PC-9 (cell line): ENCODE results near the gene TOMM20.

ENCODE experiments used
- CTCF ChIP-seq: fragments of 200-600 bp; sonication (generic); conservative IDR thresholded peaks from 2 replicates; pipeline ENCODE4 v1.6.1; 2017; ENCODE audit warnings: mixed run types, antibody characterized with exemption, mild to moderate bottlenecking, moderate library complexity
- EZH2 ChIP-seq: fragments of 200-600 bp; sonication (generic); IDR thresholded peaks from 2 replicates; pipeline ENCODE4 v1.8.0; 2017; ENCODE audit warnings: antibody characterized with exemption, low read depth

- no peak for TF ChIP-seq CTCF
- TF ChIP-seq EZH2 = no peak
Observed at GRCh38 chr1:235098547-235098946, 30.1 kb downstream of the TOMM20 start.
